Activated CD8-positive, alpha-beta T cell treated with anti-CD3 and anti-CD28 coated beads for 36 hours (primary cell): ENCODE measurements around the gene MLXIP. TPM values are rescaled to one million over a fixed set of nuclear protein-coding genes. Genes with fewer than 3 reads are reported as not detected.

Experiments used
- ATAC-seq: fragments of 200-7000 bp; cut with Tn5 transposase; one replicate; pipeline ENCODE4 v1.10.0; 2021; ENCODE audit warnings: mild to moderate bottlenecking, moderate library complexity
- CTCF ChIA-PET: fragments of 350-600 bp; sonication (Branson Sonifier 250); formaldehyde crosslinking; loops from one replicate; lab custom pipeline; 2021; ENCODE audit warnings: antibody characterized with exemption; lab: Charles Lee
- POLR2A ChIA-PET: fragments of 350-600 bp; sonication (Branson Sonifier 250); formaldehyde crosslinking; loops from one replicate; lab custom pipeline; 2021; ENCODE audit warnings: antibody characterized with exemption; lab: Charles Lee
- DNase-seq: peaks from one replicate; pipeline ENCODE4 v3.0.0-alpha.2; 2020
- H3K27ac Mint-ChIP-seq: one replicate; pipeline ENCODE4 v1.8.0; 2021; ENCODE audit warnings: mild to moderate bottlenecking, mixed read lengths
- H3K27me3 Mint-ChIP-seq: one replicate; pipeline ENCODE4 v1.8.0; 2021; ENCODE audit warnings: mixed read lengths
- H3K36me3 Mint-ChIP-seq: one replicate; pipeline ENCODE4 v1.8.0; 2021; ENCODE audit warnings: low read depth, mixed read lengths
- H3K4me1 Mint-ChIP-seq: one replicate; pipeline ENCODE4 v1.8.0; 2021; ENCODE audit warnings: low read depth, mixed read lengths
- H3K4me3 Mint-ChIP-seq: one replicate; pipeline ENCODE4 v1.8.0; 2021; ENCODE audit warnings: mild to moderate bottlenecking, moderate library complexity, mixed read lengths
- H3K9me3 Mint-ChIP-seq: one replicate; pipeline ENCODE4 v1.8.0; 2021; ENCODE audit warnings: mixed read lengths
- CTCF ChIP-seq: fragments of 200-600 bp; IDR thresholded peaks from one replicate; pipeline ENCODE4 v1.8.0; 2022; ENCODE audit warnings: antibody characterized with exemption, mild to moderate bottlenecking
- intact Hi-C: fragments of 100-400 bp; cut with micrococcal nuclease; formaldehyde crosslinking; loops from one replicate; pipeline ENCODE4 v1.10.0; 2022
- total RNA-seq, 2 experiments: library from RNA; stranded (reverse); gene quantifications; one replicate each; pipeline ENCODE4 v1.2.3, GENCODE V29; 2021

The MLXIP gene
- total RNA-seq, 2 experiments from 2014 or later, result 26.0 to 28.7 TPM

DNA sequence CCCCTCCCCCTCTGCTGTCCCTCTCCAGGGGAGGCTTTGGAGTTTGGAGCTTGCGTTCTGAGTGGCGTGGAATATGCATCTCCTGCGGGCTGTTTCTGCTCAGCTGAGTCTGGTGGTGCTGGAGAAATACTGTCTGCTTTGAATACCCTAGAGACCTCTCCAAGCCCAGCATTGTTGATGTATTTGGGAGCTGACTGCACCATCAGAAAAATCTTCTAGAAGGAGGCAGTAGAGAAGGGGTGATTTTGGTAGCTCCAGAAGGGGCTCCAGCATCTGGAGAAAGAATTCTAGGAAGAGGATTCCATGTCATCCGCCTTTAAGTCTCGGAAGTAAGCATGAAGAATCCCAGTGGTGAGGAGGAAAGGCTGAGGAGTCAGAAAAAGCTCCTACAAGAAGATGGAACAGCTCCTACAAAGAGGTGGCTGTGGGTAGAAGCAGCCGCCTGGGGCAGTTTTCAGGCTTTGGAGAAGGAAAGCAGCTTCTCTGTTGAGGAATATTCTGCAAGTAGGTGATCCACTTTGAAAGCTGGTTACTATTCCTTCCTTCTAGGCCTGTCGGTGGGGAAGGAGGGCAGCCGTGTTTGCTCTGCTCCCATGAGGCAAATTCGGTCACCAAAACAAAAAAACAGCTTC is 9.7 kb downstream of the MLXIP start:
- peak overlapping the region; percentile 65 for H3K27ac Mint-ChIP-seq
- peaks cover 52% of the 10 kb centered on the region for H3K4me1 Mint-ChIP-seq
- ChIA-PET CTCF (interaction anchor here (0.8 to 6.6 kb wide), 10 partner anchors 8 to 102 kb away, joined by 3 to 53 read pairs (median 6); partner anchors contain the start of gene MLXIP), POLR2A (interaction anchor here (0.6 to 5.8 kb wide), 9 partner anchors 10 to 312 kb away, joined by 3 to 53 read pairs (median 3); no protein-coding TSS in a partner anchor)
- H3K4me3 Mint-ChIP-seq, result no peak overlapping the region
- peaks cover 55% of the 10 kb centered on the region for H3K36me3 Mint-ChIP-seq
- no peaks in the 10 kb centered on the region for H3K9me3 Mint-ChIP-seq
- ATAC-seq (no peak), DNase-seq (no peak)
- H3K27me3 Mint-ChIP-seq, result no peaks in the 10 kb centered on the region
- no peak for TF ChIP-seq CTCF
- intact Hi-C loops, result no loop called here

DNA sequence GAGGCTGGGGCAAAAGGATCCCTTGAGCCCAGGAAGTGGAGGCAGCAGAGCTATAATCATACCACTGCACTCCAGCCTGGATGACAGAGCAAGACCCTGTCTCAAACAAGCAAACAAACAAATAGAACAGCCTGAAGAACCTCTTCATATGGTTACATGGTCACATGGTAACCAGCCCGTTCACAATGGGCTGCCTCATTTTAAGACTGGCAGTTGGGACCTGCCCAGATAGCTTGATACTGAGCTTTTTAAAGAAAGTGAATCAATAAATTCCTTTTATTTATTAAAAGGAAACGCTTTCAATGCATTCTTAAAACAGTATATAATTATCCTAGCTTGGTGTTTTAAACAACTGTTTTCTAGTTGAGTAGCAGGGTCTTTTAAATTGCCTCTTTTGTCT is 10.5 kb downstream of the MLXIP start:
- no peak for DNase-seq
- Mint-ChIP-seq H3K4me3 (no peak overlapping the region), H3K27me3 (no peaks in the 10 kb centered on the region), H3K4me1 (peaks cover 45% of the 10 kb centered on the region), H3K9me3 (no peaks in the 10 kb centered on the region), H3K36me3 (peaks cover 48% of the 10 kb centered on the region), H3K27ac (peak overlapping the region; percentile 65)
- no peak for TF ChIP-seq CTCF
- intact Hi-C loops, result no loop called here
- POLR2A ChIA-PET, result interaction anchor here (0.6 to 5.8 kb wide), 7 partner anchors 9 to 150 kb away, joined by 3 to 53 read pairs (median 3); no protein-coding TSS in a partner anchor
- CTCF ChIA-PET, result interaction anchor here (1.4 to 6.6 kb wide), 7 partner anchors 9 to 102 kb away, joined by 3 to 53 read pairs (median 11); partner anchors contain the start of gene MLXIP
- ATAC-seq, result no peak

DNA sequence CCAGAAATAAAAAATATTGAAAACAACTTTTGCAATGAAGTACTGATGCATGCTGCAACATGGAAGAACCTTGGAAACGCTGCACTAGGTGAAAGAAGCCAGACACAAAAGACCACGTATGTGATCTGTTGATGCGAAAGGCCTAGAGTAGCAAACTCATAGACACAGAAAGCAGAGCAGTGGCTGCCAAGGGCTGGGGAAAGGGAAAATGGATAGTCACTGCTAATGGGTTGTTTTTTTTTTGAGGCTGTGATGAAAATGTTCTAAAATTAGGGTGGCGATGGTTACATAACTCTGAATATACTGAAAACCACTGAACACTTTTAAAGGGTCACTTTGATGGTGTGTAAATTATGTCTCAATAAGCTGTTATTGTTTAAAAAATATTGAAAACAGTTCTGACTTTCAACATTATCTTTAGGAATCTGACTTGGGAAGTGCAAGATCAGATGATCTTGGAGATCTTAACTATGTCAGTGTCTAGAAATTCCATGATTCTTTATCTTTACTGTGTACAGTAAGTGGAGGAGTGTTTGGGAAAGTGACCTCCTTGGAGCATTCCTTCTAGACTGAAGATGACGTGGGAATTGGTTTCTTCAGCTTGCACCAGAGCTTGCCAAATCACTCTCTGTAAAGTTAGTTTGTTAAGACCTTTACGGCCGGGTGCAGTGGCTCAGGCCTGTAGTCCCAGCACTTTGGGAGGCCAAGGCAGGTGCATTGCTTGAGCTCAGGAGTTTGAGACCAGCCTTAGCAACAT is 12.4 kb downstream of the MLXIP start:
- H3K27me3 Mint-ChIP-seq, result no peaks in the 10 kb centered on the region
- no peak for TF ChIP-seq CTCF
- H3K4me3 Mint-ChIP-seq, result no peak overlapping the region
- ChIA-PET POLR2A (interaction anchor here (1.2 to 1.5 kb wide), 2 partner anchors 10 to 13 kb away, joined by 3 to 7 read pairs; no protein-coding TSS in a partner anchor), CTCF (interaction anchor here (0.7 to 6.6 kb wide), 8 partner anchors 8 to 76 kb away, joined by 3 to 53 read pairs (median 4); no protein-coding TSS in a partner anchor)
- peaks cover 30% of the 10 kb centered on the region for H3K4me1 Mint-ChIP-seq
- peaks cover 33% of the 10 kb centered on the region for H3K36me3 Mint-ChIP-seq
- H3K9me3 Mint-ChIP-seq, result no peaks in the 10 kb centered on the region
- no peak for DNase-seq
- intact Hi-C loops, result no loop called here
- no peak for ATAC-seq
- H3K27ac Mint-ChIP-seq, result no peak overlapping the region

GRCh38 chr12:122093098-122093883 is 14.7 kb downstream of the MLXIP start:
- no peak overlapping the region for H3K27ac Mint-ChIP-seq
- peaks cover 23% of the 10 kb centered on the region for H3K36me3 Mint-ChIP-seq
- H3K27me3 Mint-ChIP-seq, result no peaks in the 10 kb centered on the region
- no peak for ATAC-seq
- H3K9me3 Mint-ChIP-seq, result no peaks in the 10 kb centered on the region
- ChIA-PET CTCF (no interaction called here), POLR2A (interaction anchor here (0.7 kb wide), 1 partner anchor 13 kb away, joined by 6 read pairs; no protein-coding TSS in a partner anchor)
- no peak overlapping the region for H3K4me3 Mint-ChIP-seq
- DNase-seq, result no peak
- intact Hi-C loops, result no loop called here
- H3K4me1 Mint-ChIP-seq, result peaks cover 27% of the 10 kb centered on the region
- TF ChIP-seq CTCF, result no peak
